Effector memory CD8-positive, alpha-beta T cell (primary cell): Measurements from ENCODE around the gene CDHR2.

Experiments
- ATAC-seq: fragments of 150-1000 bp; cut with Tn5 transposase; replicated peaks from 2 replicates; pipeline ENCODE4 v1.10.0; 2021; ENCODE audit warnings: mild to moderate bottlenecking, moderate library complexity
- DNase-seq, 3 experiments: peaks; one replicate each; pipeline ENCODE4 v3.0.0; 2021
- H3K27ac Mint-ChIP-seq, 2 donors: one replicate each; pipeline ENCODE4 v1.8.0; 2022; ENCODE audit warnings: mild to moderate bottlenecking in 2 of 2, mixed read lengths in 2 of 2, moderate library complexity in 2 of 2
- H3K27me3 Mint-ChIP-seq, 2 donors: one replicate each; pipeline ENCODE4 v1.8.0; 2022; ENCODE audit warnings: mixed read lengths in 2 of 2
- H3K36me3 Mint-ChIP-seq: one replicate; pipeline ENCODE4 v1.8.0; 2022; ENCODE audit warnings: mild to moderate bottlenecking, moderate library complexity, mixed read lengths; ENCODE audit not compliant: insufficient read depth
- H3K4me1 Mint-ChIP-seq, 2 donors: one replicate each; pipeline ENCODE4 v1.8.0; 2022; ENCODE audit warnings: low read depth in 2 of 2, mixed read lengths in 2 of 2
- H3K4me3 Mint-ChIP-seq, 2 donors: one replicate each; pipeline ENCODE4 v1.8.0; 2022; ENCODE audit warnings: mild to moderate bottlenecking in 2 of 2, mixed read lengths in 2 of 2, moderate library complexity in 2 of 2
- H3K9me3 Mint-ChIP-seq, 2 donors: one replicate each; pipeline ENCODE4 v1.8.0; 2022; ENCODE audit warnings: mixed read lengths in 2 of 2

CDHR2 gene

GRCh38 chr5:176532795-176533194 is 16.3 kb upstream of the CDHR2 start:
- peak overlapping the region; percentile 96 to 98 for H3K4me3 Mint-ChIP-seq
- peak overlapping the region in 1 of 2 donors; percentile 100 for H3K27ac Mint-ChIP-seq
- H3K4me1 Mint-ChIP-seq: peaks cover 32 to 50% of the 10 kb centered on the region in 2 donors

GRCh38 chr5:176533390-176533789 is 15.8 kb upstream of the CDHR2 start:
- no peak for ATAC-seq
- Mint-ChIP-seq H3K9me3 (no peaks in the 10 kb centered on the region), H3K4me3 (peak overlapping the region; percentile 96 to 98), H3K27ac (peak overlapping the region; percentile 98 to 100), H3K27me3 (no peaks in the 10 kb centered on the region), H3K4me1 (peaks cover 37 to 54% of the 10 kb centered on the region in 2 donors), H3K36me3 (peaks cover 87% of the 10 kb centered on the region)
- no peak for DNase-seq

More at GRCh38 chr5:176532795-176533194, 16.3 kb upstream of the CDHR2 start:
- H3K27me3 Mint-ChIP-seq: no peaks in the 10 kb centered on the region
- ATAC-seq (no peak), DNase-seq (no peak)
- H3K36me3 Mint-ChIP-seq: peaks cover 86% of the 10 kb centered on the region
- no peaks in the 10 kb centered on the region for H3K9me3 Mint-ChIP-seq

GRCh38 chr5:176533894-176534611 is 15.1 kb upstream of the CDHR2 start:
- DNase-seq: peak; percentile 52 to 55 (median 54)
- no peaks in the 10 kb centered on the region for H3K9me3 Mint-ChIP-seq
- H3K27me3 Mint-ChIP-seq: no peaks in the 10 kb centered on the region
- H3K36me3 Mint-ChIP-seq: peaks cover 80% of the 10 kb centered on the region
- peak; percentile 6 for ATAC-seq
- H3K4me1 Mint-ChIP-seq: peaks cover 40 to 54% of the 10 kb centered on the region in 2 donors
- H3K27ac Mint-ChIP-seq: peak overlapping the region; percentile 98 to 100
- peak overlapping the region; percentile 96 to 98 for H3K4me3 Mint-ChIP-seq

GRCh38 chr5:176534640-176535039 is 14.5 kb upstream of the CDHR2 start:
- no peaks in the 10 kb centered on the region for H3K27me3 Mint-ChIP-seq
- DNase-seq: no peak
- no peaks in the 10 kb centered on the region for H3K9me3 Mint-ChIP-seq
- H3K4me1 Mint-ChIP-seq: peaks cover 39 to 55% of the 10 kb centered on the region in 2 donors
- peak overlapping the region; percentile 96 to 98 for H3K4me3 Mint-ChIP-seq
- H3K27ac Mint-ChIP-seq: peak overlapping the region; percentile 98 to 100
- no peak for ATAC-seq
- peaks cover 74% of the 10 kb centered on the region for H3K36me3 Mint-ChIP-seq

- Mint-ChIP-seq H3K4me3 (peak overlapping the region; percentile 96 to 98), H3K27ac (peak overlapping the region; percentile 98 to 100), H3K4me1 (peaks cover 41 to 58% of the 10 kb centered on the region in 2 donors), H3K9me3 (no peaks in the 10 kb centered on the region), H3K27me3 (no peaks in the 10 kb centered on the region), H3K36me3 (peaks cover 70% of the 10 kb centered on the region)
- ATAC-seq (peak; percentile 15), DNase-seq (peak; percentile 46 to 52 (median 51))
These were observed 14.0 kb upstream of the CDHR2 start for GRCh38 chr5:176535101-176535663.

- peak overlapping the region; percentile 96 to 98 for H3K4me3 Mint-ChIP-seq
- peaks cover 73% of the 10 kb centered on the region for H3K36me3 Mint-ChIP-seq
- no peak for DNase-seq
- peaks cover 46 to 63% of the 10 kb centered on the region in 2 donors for H3K4me1 Mint-ChIP-seq
- H3K9me3 Mint-ChIP-seq: no peaks in the 10 kb centered on the region
- H3K27me3 Mint-ChIP-seq: no peaks in the 10 kb centered on the region
- H3K27ac Mint-ChIP-seq: peak overlapping the region; percentile 98 to 100
- no peak for ATAC-seq
These were observed 13.4 kb upstream of the CDHR2 start for GRCh38 chr5:176535664-176536131.

GRCh38 chr5:176536132-176536901 is 12.8 kb upstream of the CDHR2 start:
- H3K36me3 Mint-ChIP-seq: peaks cover 74% of the 10 kb centered on the region
- DNase-seq (peak; percentile 77 to 82 (median 81)), ATAC-seq (peak; percentile 31)
- H3K27me3 Mint-ChIP-seq: no peaks in the 10 kb centered on the region
- H3K27ac Mint-ChIP-seq: peak overlapping the region; percentile 98 to 100
- peak overlapping the region; percentile 96 to 98 for H3K4me3 Mint-ChIP-seq
- H3K4me1 Mint-ChIP-seq: peaks cover 48 to 65% of the 10 kb centered on the region in 2 donors
- no peaks in the 10 kb centered on the region for H3K9me3 Mint-ChIP-seq

- Mint-ChIP-seq H3K4me3 (peak within 1 kb of the TSS; percentile 96 to 98), H3K36me3 (peaks cover 74% of the 10 kb centered on the region), H3K9me3 (no peaks in the 10 kb centered on the region), H3K27me3 (no peaks in the 10 kb centered on the region), H3K4me1 (peaks cover 54 to 67% of the 10 kb centered on the region in 2 donors), H3K27ac (peak within 1 kb of the TSS; percentile 98 to 100)
- DNase-seq (peak; percentile 99), ATAC-seq (peak; percentile 61)
These were observed 12.1 kb upstream of the CDHR2 start, which contains the start of gene RNF44 for GRCh38 chr5:176536902-176537553. TSS of gene RNF44 (minus strand) at chr5:176537402. CDS start at chr5:176532472, 4,930 bp downstream.

- peak overlapping the region; percentile 98 to 100 for H3K27ac Mint-ChIP-seq
These were observed 11.4 kb upstream of the CDHR2 start for GRCh38 chr5:176537554-176538229.

GRCh38 chr5:176538230-176538988 is 10.7 kb upstream of the CDHR2 start:
- peak overlapping the region; percentile 98 to 100 for H3K27ac Mint-ChIP-seq
- peaks cover 68% of the 10 kb centered on the region for H3K36me3 Mint-ChIP-seq
- no peak for DNase-seq
- H3K4me1 Mint-ChIP-seq: peaks cover 58 to 67% of the 10 kb centered on the region in 2 donors
- no peaks in the 10 kb centered on the region for H3K27me3 Mint-ChIP-seq
- no peak for ATAC-seq
- H3K4me3 Mint-ChIP-seq: peak overlapping the region; percentile 96 to 98
- H3K9me3 Mint-ChIP-seq: no peaks in the 10 kb centered on the region

More at GRCh38 chr5:176537554-176538229, 11.4 kb upstream of the CDHR2 start:
- H3K4me1 Mint-ChIP-seq: peaks cover 61 to 74% of the 10 kb centered on the region in 2 donors
- ATAC-seq (peak; percentile 67), DNase-seq (peak; percentile 93 to 96 (median 93))
- H3K27me3 Mint-ChIP-seq: no peaks in the 10 kb centered on the region
- H3K9me3 Mint-ChIP-seq: no peaks in the 10 kb centered on the region
- H3K36me3 Mint-ChIP-seq: peaks cover 74% of the 10 kb centered on the region
- peak overlapping the region; percentile 96 to 98 for H3K4me3 Mint-ChIP-seq

GRCh38 chr5:176538989-176539384 is 10.2 kb upstream of the CDHR2 start:
- H3K4me1 Mint-ChIP-seq: peaks cover 52 to 64% of the 10 kb centered on the region in 2 donors
- ATAC-seq (no peak), DNase-seq (no peak)
- H3K36me3 Mint-ChIP-seq: peaks cover 66% of the 10 kb centered on the region
- no peak overlapping the region for H3K4me3 Mint-ChIP-seq
- no peaks in the 10 kb centered on the region for H3K27me3 Mint-ChIP-seq
- H3K9me3 Mint-ChIP-seq: no peaks in the 10 kb centered on the region
- no peak overlapping the region for H3K27ac Mint-ChIP-seq

GRCh38 chr5:176540476-176540899 is 8.7 kb upstream of the CDHR2 start:
- ATAC-seq (no peak), DNase-seq (no peak)
- Mint-ChIP-seq H3K4me1 (peaks cover 49 to 59% of the 10 kb centered on the region in 2 donors), H3K36me3 (peaks cover 51% of the 10 kb centered on the region), H3K27ac (peak overlapping the region; percentile 92 to 98), H3K27me3 (no peaks in the 10 kb centered on the region), H3K4me3 (peak overlapping the region; percentile 89 to 91), H3K9me3 (no peaks in the 10 kb centered on the region)
